ENCODE measurements around the gene CD302. TPM values are rescaled to one million over a fixed set of nuclear protein-coding genes. Genes with fewer than 3 reads are reported as not detected.

CD302 gene
- total and polyA plus RNA-seq, 4 donors: 65.6 to 85.0 (median 72.2) TPM

GRCh38 chr2:159773886-159774285 is 24.1 kb downstream of the CD302 start:
- Histone ChIP-seq H3K27ac (ENCODE audit: low read depth in 1 of 2, low read length in 2 of 2) (no peak overlapping the region), H3K27me3 (ENCODE audit: control insufficient read depth in 1 of 2, insufficient read depth in 2 of 2, low read length in 1 of 2) (no peaks in the 10 kb centered on the region), H3K36me3 (ENCODE audit: control insufficient read depth in 1 of 2, insufficient read depth in 2 of 2, low read length in 1 of 2) (peaks cover 0 to 2% of the 10 kb centered on the region in 2 donors), H3K4me1 (ENCODE audit: control insufficient read depth in 1 of 2, insufficient read depth in 2 of 2, low read length in 2 of 2) (no peaks in the 10 kb centered on the region), H3K4me3 (ENCODE audit: low read length in 2 of 2) (no peak overlapping the region), H3K9me3 (ENCODE audit: control insufficient read depth, low read length) (no peaks in the 10 kb centered on the region)
- intact Hi-C loops (cut with DNase I): no loop called here
- ATAC-seq (ENCODE audit: low FRiP score) (no peak), DNase-seq (no peak)
- 48 to 55% methylated on average over 3 of the region's 3 CpGs for WGBS, 2 donors

DNA sequence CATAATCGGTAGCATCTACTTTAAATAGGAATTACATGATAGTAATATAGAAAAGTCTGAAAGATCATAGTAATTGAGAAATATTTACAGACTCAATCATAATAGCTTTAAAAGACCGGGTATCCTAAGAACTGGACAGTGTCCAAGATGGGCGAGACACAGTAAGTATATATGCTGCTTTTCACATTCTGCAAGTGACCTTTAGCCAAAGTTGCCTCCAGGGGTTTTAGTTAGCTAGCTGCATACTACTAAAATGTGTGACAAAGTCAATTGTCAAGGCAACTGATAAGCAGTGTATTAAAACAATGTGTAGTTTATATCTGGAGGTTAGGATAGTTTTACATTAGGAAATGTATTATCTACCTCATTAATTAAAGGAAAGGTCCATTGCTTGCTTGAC is 24.6 kb downstream of the CD302 start:
- Histone ChIP-seq H3K27me3 (ENCODE audit: control insufficient read depth in 1 of 2, insufficient read depth in 2 of 2, low read length in 1 of 2) (no peaks in the 10 kb centered on the region), H3K9me3 (ENCODE audit: control insufficient read depth, low read length) (no peaks in the 10 kb centered on the region), H3K4me1 (ENCODE audit: control insufficient read depth in 1 of 2, insufficient read depth in 2 of 2, low read length in 2 of 2) (no peaks in the 10 kb centered on the region), H3K4me3 (ENCODE audit: low read length in 2 of 2) (no peak overlapping the region), H3K36me3 (ENCODE audit: control insufficient read depth in 1 of 2, insufficient read depth in 2 of 2, low read length in 1 of 2) (peaks cover 0 to 2% of the 10 kb centered on the region in 2 donors), H3K27ac (ENCODE audit: low read depth in 1 of 2, low read length in 2 of 2) (no peak overlapping the region)
- ATAC-seq (ENCODE audit: low FRiP score) (no peak), DNase-seq (no peak)
- 62 to 64% methylated on average over 3 of the region's 3 CpGs for WGBS, 2 donors
- intact Hi-C loops (cut with DNase I): no loop called here

DNA sequence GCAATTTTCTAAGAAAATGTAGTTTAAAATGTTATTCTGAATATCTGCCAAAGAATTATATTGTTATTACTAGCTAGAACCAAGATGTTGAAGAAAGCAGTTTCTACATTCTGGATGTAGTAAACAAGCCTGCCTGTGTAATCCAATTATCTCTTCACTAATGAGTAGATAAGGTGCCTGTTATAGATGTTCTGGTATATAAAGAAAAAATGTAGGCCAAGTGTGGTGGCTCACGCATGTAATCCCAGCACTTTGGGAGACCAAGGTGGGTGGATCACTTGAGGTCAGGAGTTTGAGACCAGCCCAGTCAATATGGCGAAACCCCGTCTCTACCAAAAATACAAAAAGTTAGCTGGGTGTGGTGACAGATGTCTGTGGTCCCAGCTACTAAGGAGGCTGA is 28.9 kb downstream of the CD302 start:
- DNase-seq (no peak), ATAC-seq (ENCODE audit: low FRiP score) (no peak)
- H3K4me3 ChIP-seq (ENCODE audit: low read length in 2 of 2): no peak overlapping the region
- no peaks in the 10 kb centered on the region for H3K27me3 ChIP-seq (ENCODE audit: control insufficient read depth in 1 of 2, insufficient read depth in 2 of 2, low read length in 1 of 2)
- WGBS, 2 donors: 98 to 100% methylated on average over 3 of the region's 3 CpGs
- H3K4me1 ChIP-seq (ENCODE audit: control insufficient read depth in 1 of 2, insufficient read depth in 2 of 2, low read length in 2 of 2): no peaks in the 10 kb centered on the region
- intact Hi-C loops (cut with DNase I): no loop called here
- H3K27ac ChIP-seq (ENCODE audit: low read depth in 1 of 2, low read length in 2 of 2): no peak overlapping the region
- H3K36me3 ChIP-seq (ENCODE audit: control insufficient read depth in 1 of 2, insufficient read depth in 2 of 2, low read length in 1 of 2): no peaks in the 10 kb centered on the region
- H3K9me3 ChIP-seq (ENCODE audit: control insufficient read depth, low read length): no peaks in the 10 kb centered on the region

GRCh38 chr2:159762075-159762474 is 35.9 kb downstream of the CD302 start:
- no peak overlapping the region for H3K27ac ChIP-seq (ENCODE audit: low read depth in 1 of 2, low read length in 2 of 2)
- no peaks in the 10 kb centered on the region for H3K36me3 ChIP-seq (ENCODE audit: control insufficient read depth in 1 of 2, insufficient read depth in 2 of 2, low read length in 1 of 2)
- DNase-seq: no peak
- no peak overlapping the region for H3K4me3 ChIP-seq (ENCODE audit: low read length in 2 of 2)
- H3K4me1 ChIP-seq (ENCODE audit: control insufficient read depth in 1 of 2, insufficient read depth in 2 of 2, low read length in 2 of 2): peaks cover 0 to 2% of the 10 kb centered on the region in 2 donors
- intact Hi-C loops (cut with DNase I): no loop called here
- H3K9me3 ChIP-seq (ENCODE audit: control insufficient read depth, low read length): no peaks in the 10 kb centered on the region
- 7% methylated on average over 1 of the region's 1 CpG for WGBS, 2 donors
- H3K27me3 ChIP-seq (ENCODE audit: control insufficient read depth in 1 of 2, insufficient read depth in 2 of 2, low read length in 1 of 2): no peaks in the 10 kb centered on the region
- ATAC-seq (ENCODE audit: low FRiP score): no peak

DNA sequence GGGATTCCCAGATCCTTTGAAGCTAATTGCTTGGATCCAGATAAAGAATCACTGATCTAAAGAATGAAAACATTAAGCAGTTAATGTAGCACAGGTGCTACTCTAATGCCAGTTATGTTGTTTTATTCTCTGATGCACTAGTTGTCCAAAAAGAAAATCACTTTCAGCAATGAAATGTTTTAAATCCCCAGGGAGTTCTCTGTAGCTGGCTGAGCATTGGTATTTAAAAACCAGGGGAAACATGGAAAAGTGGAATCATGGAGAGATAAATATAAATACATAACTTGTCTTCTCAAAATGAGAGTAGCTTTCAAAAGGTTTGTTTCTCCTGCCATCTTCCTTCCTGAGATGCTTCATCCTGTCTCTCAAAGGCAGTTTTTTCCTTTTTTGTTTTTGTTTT is 37.7 kb downstream of the CD302 start:
- Histone ChIP-seq H3K9me3 (ENCODE audit: control insufficient read depth, low read length) (no peaks in the 10 kb centered on the region), H3K4me3 (ENCODE audit: low read length in 2 of 2) (no peak overlapping the region), H3K36me3 (ENCODE audit: control insufficient read depth in 1 of 2, insufficient read depth in 2 of 2, low read length in 1 of 2) (no peaks in the 10 kb centered on the region), H3K4me1 (ENCODE audit: control insufficient read depth in 1 of 2, insufficient read depth in 2 of 2, low read length in 2 of 2) (peaks cover 0 to 2% of the 10 kb centered on the region in 2 donors), H3K27ac (ENCODE audit: low read depth in 1 of 2, low read length in 2 of 2) (no peak overlapping the region), H3K27me3 (ENCODE audit: control insufficient read depth in 1 of 2, insufficient read depth in 2 of 2, low read length in 1 of 2) (no peaks in the 10 kb centered on the region)
- ATAC-seq (ENCODE audit: low FRiP score): no peak
- no peak for DNase-seq
- intact Hi-C loops (cut with DNase I): no loop called here

DNA sequence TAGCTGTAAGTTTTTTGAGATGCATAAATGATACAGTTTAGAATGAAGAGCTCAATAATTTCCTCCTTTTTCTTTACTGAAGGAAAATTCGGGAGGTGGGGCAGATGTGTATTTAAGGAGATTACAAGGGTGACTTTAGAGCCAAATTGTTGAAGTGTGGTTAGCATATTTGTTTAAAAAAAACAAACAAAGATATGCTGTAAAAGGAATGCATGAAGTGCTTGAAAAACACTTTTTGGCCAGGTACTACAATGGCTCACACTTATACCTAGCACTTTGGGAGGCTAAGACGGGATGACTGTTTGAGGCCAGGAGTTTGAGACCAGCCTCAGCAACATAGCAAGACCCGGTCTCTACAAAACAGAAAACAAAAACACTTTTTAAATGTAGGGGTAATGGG is 38.4 kb downstream of the CD302 start:
- Histone ChIP-seq H3K4me3 (ENCODE audit: low read length in 2 of 2) (no peak overlapping the region), H3K27me3 (ENCODE audit: control insufficient read depth in 1 of 2, insufficient read depth in 2 of 2, low read length in 1 of 2) (no peaks in the 10 kb centered on the region), H3K9me3 (ENCODE audit: control insufficient read depth, low read length) (no peaks in the 10 kb centered on the region), H3K4me1 (ENCODE audit: control insufficient read depth in 1 of 2, insufficient read depth in 2 of 2, low read length in 2 of 2) (peaks cover 0 to 2% of the 10 kb centered on the region in 2 donors), H3K36me3 (ENCODE audit: control insufficient read depth in 1 of 2, insufficient read depth in 2 of 2, low read length in 1 of 2) (no peaks in the 10 kb centered on the region), H3K27ac (ENCODE audit: low read depth in 1 of 2, low read length in 2 of 2) (peak overlapping the region in 1 of 2 donors; percentile 57)
- ATAC-seq (ENCODE audit: low FRiP score) (no peak), DNase-seq (no peak)
- intact Hi-C loops (cut with DNase I): no loop called here
- 44% methylated on average over 3 of the region's 3 CpGs for WGBS, 2 donors

- intact Hi-C loops (cut with DNase I): no loop called here
- Histone ChIP-seq H3K4me3 (ENCODE audit: low read length in 2 of 2) (no peak overlapping the region), H3K4me1 (ENCODE audit: control insufficient read depth in 1 of 2, insufficient read depth in 2 of 2, low read length in 2 of 2) (peaks cover 2 to 4% of the 10 kb centered on the region in 2 donors), H3K36me3 (ENCODE audit: control insufficient read depth in 1 of 2, insufficient read depth in 2 of 2, low read length in 1 of 2) (no peaks in the 10 kb centered on the region), H3K9me3 (ENCODE audit: control insufficient read depth, low read length) (no peaks in the 10 kb centered on the region), H3K27me3 (ENCODE audit: control insufficient read depth in 1 of 2, insufficient read depth in 2 of 2, low read length in 1 of 2) (no peaks in the 10 kb centered on the region), H3K27ac (ENCODE audit: low read depth in 1 of 2, low read length in 2 of 2) (no peak overlapping the region)
- ATAC-seq (ENCODE audit: low FRiP score) (no peak), DNase-seq (no peak)
- 78 to 80% methylated on average over 1 of the region's 1 CpG for WGBS, 2 donors
These were observed 39.3 kb downstream of the CD302 start for GRCh38 chr2:159758686-159759085.

- 72 to 84% methylated on average over 1 of the region's 1 CpG for WGBS, 2 donors
- ATAC-seq (ENCODE audit: low FRiP score) (no peak), DNase-seq (no peak)
- H3K27ac ChIP-seq (ENCODE audit: low read depth in 1 of 2, low read length in 2 of 2): no peak overlapping the region
- H3K36me3 ChIP-seq (ENCODE audit: control insufficient read depth in 1 of 2, insufficient read depth in 2 of 2, low read length in 1 of 2): no peaks in the 10 kb centered on the region
- H3K27me3 ChIP-seq (ENCODE audit: control insufficient read depth in 1 of 2, insufficient read depth in 2 of 2, low read length in 1 of 2): no peaks in the 10 kb centered on the region
- no peaks in the 10 kb centered on the region for H3K9me3 ChIP-seq (ENCODE audit: control insufficient read depth, low read length)
- intact Hi-C loops (cut with DNase I): no loop called here
- H3K4me3 ChIP-seq (ENCODE audit: low read length in 2 of 2): no peak overlapping the region
- H3K4me1 ChIP-seq (ENCODE audit: control insufficient read depth in 1 of 2, insufficient read depth in 2 of 2, low read length in 2 of 2): peaks cover 2 to 5% of the 10 kb centered on the region in 2 donors
These were observed 39.8 kb downstream of the CD302 start for GRCh38 chr2:159758239-159758638.

GRCh38 chr2:159755788-159756187 is 42.2 kb downstream of the CD302 start:
- H3K27me3 ChIP-seq (ENCODE audit: control insufficient read depth in 1 of 2, insufficient read depth in 2 of 2, low read length in 1 of 2): no peaks in the 10 kb centered on the region
- H3K9me3 ChIP-seq (ENCODE audit: control insufficient read depth, low read length): no peaks in the 10 kb centered on the region
- H3K27ac ChIP-seq (ENCODE audit: low read depth in 1 of 2, low read length in 2 of 2): no peak overlapping the region
- peaks cover 2 to 5% of the 10 kb centered on the region in 2 donors for H3K4me1 ChIP-seq (ENCODE audit: control insufficient read depth in 1 of 2, insufficient read depth in 2 of 2, low read length in 2 of 2)
- no peak overlapping the region for H3K4me3 ChIP-seq (ENCODE audit: low read length in 2 of 2)
- no peak for DNase-seq
- ATAC-seq (ENCODE audit: low FRiP score): no peak
- intact Hi-C loops (cut with DNase I): no loop called here
- H3K36me3 ChIP-seq (ENCODE audit: control insufficient read depth in 1 of 2, insufficient read depth in 2 of 2, low read length in 1 of 2): no peaks in the 10 kb centered on the region
